Activated CD8-positive, alpha-beta memory T cell treated with anti-CD3 and anti-CD28 coated beads for 1 hour (primary cell): ENCODE data around the gene HOXC10.

Source experiments
- DNase-seq, 2 donors: peaks; one replicate each; pipeline ENCODE4 v3.0.0-alpha.2; 2020; ENCODE audit warnings: low read depth in 1 of 2; ENCODE audit errors: extremely low read depth in 1 of 2

The HOXC10 gene

DNA sequence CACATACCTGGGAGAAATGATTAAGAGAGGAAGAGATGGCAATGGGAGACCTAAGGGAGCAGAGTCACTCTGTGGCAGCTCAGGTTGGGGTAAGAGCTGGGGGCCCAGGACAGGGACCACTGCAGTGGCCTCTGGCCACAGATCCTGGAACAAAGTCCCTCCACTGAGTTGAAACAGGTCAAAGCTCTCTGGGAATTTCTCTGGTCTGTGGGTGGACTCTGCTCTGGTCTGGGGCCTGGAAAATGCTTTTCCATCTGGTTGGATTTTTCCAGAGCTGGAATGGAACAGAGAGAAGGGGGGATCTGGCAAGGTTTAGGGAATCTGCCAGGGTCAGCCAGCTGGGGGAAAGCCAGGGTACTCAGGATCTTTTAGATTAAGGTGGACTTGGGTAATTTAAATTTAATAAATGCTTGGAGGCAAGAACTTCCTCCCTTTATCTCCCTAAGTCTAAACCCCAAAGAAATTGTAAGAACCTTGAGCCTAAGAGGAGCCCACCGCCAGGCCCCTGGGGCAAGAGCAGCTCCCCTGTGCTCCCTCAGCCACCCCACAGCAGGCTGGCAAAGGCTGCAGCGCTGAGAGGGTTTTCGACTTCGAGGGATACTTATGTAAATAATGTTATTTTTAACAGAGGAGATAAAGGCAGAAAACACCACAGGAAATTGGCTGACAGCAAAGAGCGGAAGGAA, 3.7 kb downstream of the HOXC10 start:
- no peak for DNase-seq

DNA sequence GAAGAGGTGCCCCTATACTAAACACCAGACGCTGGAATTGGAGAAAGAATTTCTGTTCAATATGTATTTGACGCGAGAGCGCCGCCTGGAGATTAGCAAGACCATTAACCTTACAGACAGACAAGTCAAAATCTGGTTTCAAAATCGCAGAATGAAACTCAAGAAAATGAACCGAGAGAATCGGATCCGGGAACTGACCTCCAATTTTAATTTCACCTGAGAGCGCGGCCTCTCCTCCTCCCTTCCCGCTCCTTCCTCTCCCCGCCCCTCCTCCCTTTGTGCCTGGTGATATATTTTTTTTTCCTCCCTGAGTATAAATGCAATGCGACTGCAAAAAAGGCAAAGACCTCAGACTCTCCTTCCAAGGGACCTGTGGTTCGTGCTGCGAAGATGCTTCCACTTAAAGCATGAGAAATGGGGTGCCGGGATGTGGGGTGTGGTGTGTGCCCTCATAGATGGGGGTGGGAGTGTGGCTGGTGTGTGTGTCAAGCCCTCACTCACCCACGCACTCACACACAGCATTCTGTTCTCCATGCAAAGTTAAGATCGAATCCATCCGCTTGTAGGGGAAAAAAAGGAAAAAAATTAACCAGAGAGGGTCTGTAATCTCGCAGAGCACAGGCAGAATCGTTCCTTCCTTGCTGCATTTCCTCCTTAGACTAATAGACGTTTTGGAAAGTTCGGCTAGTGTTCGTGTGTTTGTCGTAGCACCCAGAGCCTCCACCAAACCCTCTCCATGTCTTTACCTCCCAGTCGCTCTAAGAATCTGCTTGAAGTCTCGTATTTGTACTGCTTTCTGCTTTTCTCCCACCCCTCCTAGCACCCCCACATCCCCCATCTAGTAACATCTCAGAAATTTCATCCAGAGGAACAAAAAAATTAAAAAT, 4.5 kb downstream of the HOXC10 start:
- no peak for DNase-seq

DNA sequence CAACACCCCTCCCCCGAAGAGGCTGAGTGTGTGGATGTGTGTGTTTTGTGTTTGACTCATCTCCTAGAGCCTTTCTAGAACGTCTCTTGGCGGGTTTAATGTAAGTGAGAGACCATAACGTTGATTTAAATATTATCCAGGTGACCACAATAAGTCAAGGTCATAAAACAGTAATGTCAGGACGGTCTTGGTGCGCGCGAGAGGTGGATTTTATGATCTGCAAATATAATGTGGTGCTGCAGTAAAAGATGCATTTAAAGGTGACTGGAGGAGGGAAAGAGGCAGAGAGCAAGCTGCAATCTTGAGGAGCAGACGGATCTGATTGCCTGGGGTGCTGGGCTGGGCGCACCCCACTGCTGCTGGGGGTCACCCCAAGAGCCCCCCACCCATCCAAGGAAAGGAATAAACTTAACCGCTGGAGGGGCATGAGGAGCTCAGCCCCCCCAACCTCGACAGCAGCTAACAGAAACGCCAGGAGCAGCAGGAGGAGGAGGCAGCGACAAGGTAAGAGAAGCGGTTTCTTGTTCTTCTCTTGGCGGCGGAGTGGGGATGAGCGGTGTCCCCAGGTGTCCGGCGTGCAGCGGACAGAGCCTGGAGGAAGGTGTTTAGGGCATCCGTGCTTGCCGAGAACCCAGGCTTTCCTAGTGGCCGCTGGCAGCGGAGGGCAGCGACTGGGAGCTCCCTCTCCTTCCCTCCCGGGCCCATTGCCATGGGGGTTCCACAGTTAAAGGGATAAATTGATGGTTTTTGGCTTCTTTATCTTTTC, 5.5 kb downstream of the HOXC10 start:
- no peak for DNase-seq

DNA sequence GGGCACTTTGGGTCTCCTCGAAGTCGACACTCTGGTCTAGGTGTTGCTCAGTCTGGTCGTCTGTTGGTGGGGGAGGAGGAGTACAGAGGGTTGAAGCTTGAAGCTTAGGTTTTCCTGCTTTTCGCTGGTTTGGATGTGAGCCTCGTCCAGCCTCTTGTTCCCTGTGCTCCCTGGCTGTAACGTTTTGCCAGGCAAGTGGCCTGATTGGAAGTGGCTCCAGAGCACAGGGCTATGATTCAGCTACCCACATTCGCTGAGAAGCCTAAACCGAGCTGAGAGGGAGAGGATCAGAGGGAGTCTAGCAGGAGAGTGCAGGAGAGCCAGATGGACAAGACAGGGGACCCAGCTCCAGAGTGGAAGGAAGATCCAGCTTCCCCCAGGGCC, 6.1 kb downstream of the HOXC10 start:
- no peak for DNase-seq

DNA sequence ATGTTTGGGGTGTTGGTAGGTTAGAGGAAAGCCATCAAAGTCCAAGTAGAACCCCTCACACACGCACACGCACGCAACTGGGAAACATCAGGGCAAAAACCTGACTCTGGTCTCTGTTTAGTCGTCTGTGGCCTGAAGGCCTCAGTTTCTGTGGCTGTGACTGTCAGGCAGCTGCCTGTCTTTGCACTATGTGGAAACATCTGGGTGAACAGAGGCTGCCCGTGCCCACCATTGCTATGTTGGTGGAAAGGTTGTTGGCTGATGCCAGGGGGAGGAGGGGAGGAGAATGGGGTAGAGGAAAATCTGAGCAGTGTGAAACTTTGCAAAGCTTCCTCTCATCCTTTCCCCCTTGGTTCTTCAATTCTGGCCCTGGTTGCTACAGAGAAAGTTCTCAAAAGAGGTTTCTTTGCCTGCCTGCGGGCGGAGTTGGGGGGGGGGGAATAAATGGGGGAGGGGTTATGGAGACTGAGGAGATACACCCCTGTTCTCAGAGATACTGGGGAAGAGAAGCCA, 7.5 kb downstream of the HOXC10 start:
- DNase-seq = no peak

DNA sequence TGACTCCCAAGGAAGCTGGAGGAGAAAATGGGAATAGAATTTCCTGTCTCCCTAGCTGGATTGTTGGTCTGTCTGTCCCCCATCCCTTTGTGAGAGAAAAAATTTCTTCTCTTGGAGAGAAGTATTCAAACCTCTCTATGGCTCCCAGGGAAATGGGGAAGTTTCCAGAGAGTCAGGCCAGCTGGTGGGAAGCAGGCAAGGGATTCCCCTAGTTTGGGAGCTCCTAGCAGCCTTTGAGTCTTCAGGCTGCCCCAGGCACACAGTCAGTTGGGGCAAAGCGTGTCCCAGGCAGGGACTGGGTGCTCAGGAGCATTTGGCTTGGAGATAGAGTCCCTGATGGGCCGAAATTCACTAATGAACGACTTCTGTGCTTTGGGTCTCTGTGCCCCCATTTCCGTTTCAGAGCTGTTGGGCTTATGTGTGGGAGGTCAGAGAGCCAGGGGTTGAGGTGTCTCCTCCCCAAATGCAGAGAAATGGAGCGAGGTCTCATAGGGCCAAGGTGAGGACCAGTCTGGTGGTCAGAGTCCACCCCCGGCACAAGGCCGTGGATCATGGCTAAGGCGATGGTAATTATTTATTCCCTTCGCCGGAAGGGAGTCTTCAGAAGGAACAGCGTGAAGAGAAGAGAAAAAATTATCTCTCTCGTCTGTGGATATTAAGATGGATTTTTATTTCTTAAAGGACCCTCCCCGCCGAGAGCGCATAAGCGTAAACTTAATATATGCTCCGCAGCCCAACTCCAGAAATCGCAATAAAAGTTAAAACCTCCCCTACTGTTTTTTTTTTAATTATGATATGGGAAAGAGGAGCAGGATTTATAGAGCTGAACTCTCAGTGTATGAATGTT, 8.4 kb downstream of the HOXC10 start:
- DNase-seq = no peak

DNA sequence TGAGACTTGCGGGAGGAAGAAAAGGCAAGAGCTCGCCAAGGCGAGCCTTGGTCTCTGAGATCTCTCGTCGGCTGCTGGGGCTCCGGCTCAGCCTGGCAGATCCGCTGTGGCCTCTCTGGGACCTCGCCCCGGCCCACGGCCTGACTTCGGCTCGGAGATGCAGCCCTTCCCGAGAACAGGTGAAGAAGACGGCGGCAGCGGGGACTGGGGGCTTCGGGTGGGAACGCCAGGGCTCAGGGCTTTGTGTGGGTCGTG, 9.0 kb downstream of the HOXC10 start:
- no peak for DNase-seq

DNA sequence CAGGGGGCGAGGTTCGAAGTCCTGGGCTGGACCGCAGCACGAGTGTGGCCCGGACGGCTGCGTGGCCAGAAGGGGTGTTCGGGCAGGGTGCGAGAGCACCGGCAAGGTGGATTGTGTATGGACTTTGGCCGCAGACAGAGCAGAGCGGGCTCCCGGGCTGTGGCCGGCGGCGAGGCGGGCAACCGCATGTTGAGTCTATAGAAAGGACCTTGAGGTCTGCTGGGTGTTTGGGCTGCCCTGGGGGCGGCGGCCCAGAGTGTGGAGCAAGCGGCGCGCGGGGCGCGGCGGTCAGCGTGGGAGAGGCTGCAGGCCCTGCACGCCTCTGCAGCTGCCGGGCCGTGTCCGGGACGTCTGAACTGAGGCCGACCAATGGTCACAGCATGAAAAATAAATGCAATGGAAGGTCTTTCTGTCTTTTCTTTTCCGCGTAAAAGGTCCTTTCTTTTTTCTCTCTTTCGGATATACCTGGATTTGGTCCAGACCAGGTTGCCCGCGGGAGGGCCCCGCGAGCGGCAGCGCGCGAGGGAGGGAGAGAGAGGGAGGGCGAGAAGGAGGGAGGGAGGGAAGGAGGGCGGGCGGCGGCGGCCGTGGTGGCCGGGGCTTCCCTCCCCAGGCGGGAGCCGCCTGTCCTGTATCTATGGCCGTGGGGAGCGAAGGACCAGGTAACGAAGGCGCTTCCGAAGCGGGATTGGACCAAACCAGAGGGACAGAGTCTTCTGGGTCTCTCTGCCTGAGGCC, 9.5 kb downstream of the HOXC10 start:
- no peak for DNase-seq

DNA sequence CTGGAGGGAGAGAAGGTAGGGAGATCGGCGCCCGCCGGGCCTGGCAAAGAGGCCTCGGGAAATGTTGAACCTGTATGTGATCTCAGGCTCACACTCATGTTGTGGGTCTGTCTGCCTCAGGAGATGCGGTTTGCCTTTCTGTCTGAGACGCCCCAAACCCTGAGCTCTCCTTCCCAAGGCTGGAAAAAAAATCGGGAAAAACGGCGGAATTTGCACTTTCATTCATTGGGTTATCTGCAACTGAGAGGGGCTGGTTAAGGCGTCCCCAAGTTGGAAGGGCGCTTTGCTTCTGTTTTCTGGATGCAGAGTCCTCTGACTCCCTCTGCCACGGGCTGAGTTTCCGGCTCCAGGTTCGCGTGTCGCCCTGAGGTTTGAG, 10.0 kb downstream of the HOXC10 start:
- DNase-seq = no peak

DNA sequence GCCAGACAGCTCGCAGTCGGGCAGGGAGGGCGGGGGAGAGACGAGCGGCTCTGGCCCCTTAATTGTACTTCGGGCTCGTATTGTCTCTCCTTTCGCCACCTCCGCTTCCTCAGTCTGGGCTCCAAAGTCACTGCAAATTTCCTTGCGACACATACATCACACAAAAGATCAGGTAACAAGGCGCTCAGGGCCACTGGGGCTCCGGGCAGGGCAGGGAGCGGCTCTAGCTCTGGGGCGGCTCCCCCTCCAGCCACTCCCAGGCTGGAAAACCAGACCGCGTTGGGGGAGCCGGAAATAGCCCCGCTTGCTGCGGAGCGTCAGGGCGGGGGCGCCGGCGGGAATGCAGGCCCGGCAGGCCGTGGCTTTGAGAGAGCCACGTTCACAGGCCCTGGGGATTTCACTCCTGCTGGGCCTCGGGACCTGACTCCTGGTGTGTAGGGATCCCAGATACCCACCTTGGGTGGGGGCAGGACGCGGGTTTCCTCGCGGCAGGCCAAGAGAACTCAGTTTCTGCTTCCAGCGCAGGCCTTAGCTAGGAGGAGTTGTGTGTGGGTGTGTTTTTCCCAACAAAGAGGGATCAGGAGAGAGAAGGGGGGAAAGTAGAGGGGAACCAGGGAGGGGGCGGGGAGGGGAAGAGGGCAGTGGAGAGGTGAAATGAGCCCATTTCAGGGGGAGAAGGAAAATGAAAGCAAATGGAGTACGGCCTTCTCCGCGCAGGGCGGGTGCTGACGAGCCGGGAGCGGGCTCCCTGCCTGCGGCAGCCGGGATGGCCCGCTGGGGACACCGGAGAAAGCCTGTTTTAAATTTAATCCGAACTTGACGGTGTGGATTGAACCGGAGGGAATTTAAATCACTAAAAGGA, 10.7 kb downstream of the HOXC10 start:
- no peak for DNase-seq

DNA sequence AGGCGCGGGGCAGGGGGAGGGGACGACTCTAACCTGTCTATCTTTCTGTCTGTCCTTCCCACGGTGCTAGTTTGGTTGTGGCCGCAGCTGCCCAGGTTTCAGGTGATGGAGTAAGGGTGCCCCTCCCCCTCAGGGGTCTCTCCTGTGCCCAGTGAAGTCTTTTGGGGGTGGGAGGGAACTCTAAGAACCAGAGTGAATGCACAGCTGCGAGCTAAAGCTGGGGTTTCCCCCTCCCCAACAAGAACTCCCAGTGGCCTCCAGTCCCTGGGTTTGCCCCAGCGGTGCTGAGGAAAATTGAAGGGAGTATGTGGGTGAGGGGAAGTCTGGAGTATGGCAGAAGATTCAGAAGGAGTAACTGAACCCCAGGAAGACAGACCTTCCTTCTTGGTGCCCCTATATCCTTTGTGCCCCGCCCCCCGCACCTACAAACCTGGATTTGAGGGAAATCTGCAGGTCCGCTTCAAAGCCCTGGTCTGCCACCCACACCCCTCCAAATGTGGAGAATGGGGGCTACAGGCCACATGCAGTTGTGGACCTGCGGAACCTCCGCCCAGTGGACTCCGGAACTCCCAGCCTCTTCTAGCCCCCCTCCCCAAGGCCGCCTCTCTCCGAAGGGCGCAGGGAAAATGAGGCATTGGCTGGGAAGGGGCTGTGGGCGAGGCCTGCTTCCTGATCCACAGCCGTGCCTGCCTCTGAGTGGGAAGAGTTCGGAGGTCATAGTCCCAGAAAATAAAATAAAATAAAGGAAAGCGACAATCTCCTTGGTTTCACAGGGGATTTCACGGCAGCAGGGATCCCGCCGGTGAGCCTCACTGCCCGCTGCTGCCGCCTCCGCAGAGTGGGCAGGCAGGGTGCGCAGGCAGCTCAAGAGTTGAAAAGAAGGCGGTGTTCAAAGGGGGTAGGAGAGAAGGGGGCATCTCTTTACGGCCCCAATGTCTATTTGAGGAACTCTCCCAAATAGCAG, 11.6 kb downstream of the HOXC10 start:
- DNase-seq = no peak

DNA sequence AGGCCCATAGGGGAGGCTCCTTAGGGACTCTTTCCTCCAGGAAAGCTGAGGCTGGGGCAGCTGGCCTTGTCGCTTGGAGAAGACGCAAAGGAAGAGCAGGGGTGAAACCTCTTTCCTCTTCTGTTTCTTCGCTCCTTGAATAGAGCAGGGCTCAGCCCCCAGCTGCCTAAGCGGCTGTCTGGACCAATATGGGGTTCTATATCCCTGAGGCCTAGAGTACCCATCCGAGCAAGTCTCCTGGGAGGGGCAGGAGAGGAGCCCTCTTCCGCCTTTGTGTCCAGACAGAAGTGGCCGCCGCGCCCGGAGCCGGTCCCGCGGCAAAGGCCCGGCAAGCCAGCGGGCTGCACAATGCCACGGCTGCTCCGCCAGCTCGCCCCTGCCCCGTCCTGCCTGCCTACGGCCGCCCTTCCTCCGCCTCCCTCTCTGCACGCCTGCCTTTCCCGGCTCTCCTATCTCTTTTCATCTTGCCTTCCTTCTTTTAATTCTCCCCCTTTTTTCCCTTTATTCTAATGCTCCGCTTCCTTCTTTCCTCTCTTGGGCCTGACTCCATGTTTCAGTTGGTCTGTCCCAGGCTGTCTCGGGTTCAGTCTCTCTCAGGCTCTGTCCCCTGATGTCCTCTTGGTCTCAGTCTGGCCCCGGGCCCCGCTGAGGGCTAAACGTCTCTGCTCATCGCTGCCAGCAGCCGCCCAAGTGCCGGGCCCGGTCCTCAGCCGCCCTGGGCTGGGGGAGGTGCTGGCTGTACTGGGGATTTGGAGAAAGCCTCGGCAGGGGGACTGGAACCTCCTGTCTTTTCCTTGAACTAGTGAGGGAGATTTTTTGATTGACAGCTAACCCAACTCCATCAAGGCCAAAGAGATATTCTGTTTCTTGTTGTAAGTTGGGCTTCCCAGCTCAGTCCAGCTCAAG, 12.5 kb downstream of the HOXC10 start:
- DNase-seq = no peak

DNA sequence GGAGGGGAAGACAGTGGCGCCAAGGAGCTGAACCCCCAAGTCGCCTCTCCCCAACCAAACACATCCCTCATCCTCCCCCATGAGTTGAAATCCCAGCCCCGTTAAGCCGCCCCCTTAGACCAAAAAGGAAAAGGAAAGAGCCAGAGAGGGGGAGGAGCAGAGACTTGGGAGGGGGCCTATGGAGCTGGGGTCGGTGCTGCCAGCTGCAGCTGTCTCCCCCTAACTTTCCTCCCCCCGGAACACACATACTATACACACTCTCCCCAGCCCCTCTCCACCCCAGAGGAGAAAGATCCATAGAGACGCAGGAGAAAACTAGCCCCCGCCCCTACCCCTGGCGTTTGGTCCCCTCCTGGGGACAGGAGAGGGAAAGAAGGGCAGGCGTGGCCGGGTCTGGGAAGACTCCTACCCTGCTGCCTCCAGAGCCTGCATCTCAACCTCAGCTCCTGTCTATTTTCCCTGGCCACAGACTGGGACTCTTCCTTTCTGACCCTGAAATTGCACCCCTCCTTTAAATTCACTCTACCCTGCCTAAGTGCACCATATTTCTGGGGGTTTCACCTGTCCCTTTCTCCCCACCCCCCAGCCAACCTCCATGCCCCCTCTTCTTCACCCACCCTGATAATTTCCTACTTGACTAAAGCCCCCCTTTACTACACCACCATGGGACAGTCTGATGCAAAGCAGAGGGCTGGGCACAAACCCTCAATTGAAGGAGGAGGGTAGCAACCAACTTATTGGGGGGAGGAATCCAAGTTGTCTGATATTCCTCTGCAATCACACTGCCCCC, 13.4 kb downstream of the HOXC10 start:
- DNase-seq = no peak

DNA sequence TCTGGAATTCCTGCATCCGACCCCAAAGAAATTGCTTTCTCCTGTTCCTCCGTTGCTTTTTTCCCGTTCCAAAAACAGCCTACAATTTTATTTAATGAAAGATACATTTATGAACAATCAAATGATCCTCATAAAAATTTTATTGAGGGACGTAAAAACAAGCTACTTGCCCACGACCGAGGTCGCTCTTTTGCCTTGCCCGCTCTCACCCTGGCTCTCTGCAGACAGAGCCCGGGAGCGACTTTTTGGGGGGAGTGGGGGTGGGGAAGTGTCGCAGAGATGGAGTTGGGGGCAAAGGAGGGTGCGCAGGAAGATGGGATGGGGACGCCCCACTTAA, 13.9 kb downstream of the HOXC10 start:
- no peak for DNase-seq

DNA sequence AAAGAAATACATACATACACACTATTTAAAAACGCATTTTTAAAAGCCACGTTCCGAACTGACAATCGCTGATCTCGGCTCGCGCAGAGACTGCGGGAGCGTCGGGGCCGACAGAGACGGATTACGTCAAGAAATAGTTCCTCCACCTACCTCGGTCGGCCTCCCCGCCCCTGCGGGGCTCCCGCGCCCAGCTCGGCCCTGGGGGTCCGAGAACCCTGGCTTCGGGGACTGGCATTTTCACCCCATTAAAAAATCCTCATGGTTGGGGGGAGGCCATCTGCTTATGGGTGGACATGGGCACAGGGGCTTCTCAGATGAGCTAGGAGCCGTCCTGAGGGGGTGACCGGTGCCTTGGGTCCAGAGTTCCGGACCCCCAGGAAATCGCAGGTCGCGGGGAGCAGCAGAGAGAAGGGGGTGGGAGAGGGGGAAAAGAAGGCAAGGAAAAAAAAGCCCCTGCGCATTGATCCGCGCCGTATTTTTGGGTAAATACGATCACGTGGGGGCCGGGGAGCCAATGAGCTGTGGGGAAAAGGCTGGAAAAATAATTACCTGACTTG, 14.7 kb downstream of the HOXC10 start:
- DNase-seq = no peak
